GDM1 (cell line): ENCODE data around the gene NHLH1.
"Not testable (repeated sequence)": the region's sequence is repeated elsewhere in the genome, so short reads cannot be mapped to it uniquely, and the experiment has no call there.

Source experiments
- DNase-seq: peaks from one replicate; lab custom pipeline; 2025; lab: John Stamatoyannopoulos, UW

Gene NHLH1

DNA sequence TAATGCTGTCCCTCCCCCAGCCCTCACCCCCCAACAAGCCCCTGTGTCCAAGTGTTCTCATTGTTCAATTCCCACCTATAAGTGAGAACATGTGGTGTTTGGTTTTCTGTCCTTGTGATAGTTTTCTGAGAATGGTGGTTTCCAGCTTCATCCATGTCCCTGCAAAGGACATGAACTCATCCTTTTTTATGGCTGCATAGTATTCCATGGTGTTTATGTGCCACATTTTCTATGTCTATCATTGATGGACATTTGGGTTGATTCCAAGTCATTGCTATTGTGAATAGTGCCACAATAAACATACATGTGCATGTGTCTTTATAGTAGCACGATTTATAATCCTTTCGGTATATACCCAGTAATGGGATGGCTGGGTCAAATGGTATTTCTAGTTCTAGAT is 17.9 kb downstream of the NHLH1 start:
- DNase-seq: not testable (repeated sequence)

DNA sequence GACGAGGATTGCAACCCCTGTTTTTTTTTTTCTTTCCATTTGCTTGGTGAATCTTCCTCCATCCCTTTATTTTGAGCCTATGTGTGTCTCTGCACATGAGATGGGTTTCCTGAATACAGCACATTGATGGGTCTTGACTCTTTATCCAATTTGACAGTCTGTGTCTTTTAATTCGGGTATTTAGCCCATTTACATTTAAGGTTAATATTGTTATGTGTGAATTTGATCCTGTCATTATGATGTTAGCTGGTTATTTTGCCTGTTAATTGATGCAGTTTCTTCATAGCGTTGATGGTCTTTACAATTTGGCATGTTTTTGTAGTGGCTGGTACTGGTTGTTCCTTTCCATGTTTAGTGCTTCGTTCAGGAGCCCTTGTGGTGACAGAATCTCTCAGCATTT is 21.5 kb downstream of the NHLH1 start:
- not testable (repeated sequence) for DNase-seq

DNA sequence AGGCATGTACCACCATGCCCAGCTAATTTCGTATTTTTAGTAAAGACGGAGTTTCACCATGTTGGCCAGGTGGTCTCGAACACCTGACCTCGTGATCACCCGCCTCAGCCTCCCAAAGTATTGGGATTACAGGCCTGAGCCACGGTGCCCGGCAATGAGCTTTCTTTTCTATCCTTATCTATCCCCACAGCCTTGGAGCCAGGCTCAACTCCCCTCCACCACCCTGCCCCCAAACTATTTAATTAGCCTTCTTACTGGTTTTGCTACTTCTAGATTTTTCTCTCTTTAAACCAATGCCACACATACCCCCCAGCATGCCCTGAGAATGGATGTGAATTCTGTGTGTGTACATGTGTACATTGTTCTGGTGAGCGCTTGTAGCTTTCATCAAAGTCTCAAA is 27.8 kb downstream of the NHLH1 start:
- no peak for DNase-seq

DNA sequence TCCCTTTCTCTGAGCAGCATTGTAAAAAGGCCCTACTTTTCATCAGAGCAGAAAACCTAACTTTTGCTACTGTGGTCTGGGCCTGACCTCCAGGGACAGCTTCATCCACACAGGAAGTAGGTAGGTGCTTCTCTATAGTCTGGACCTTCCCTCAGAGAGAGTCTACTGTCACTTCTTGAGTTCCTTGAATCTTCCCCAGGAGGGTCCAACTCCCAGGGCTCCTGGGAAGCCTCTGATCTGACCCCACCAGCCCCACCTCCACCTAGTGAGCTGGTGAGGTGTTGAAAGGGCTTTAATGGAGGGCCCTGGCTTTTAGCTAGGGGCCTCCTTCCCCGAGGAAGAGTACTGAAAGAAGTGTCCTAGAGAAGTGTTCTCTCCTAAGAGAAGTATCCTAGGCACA is 30.8 kb downstream of the NHLH1 start:
- DNase-seq: no peak

- DNase-seq: no peak
These were observed 32.0 kb downstream of the NHLH1 start for GRCh38 chr1:160398823-160399222.

- no peak for DNase-seq
These were observed 32.8 kb downstream of the NHLH1 start for GRCh38 chr1:160399544-160400222.

GRCh38 chr1:160400223-160400645 is 33.4 kb downstream of the NHLH1 start, which contains the start of gene VANGL2:
Gene VANGL2 (plus strand): TSS chr1:160400564. CDS start chr1:160415838, 15,274 bp downstream.
- DNase-seq: no peak

- no peak for DNase-seq
These were observed 34.0 kb downstream of the NHLH1 start for GRCh38 chr1:160400646-160401486.

DNA sequence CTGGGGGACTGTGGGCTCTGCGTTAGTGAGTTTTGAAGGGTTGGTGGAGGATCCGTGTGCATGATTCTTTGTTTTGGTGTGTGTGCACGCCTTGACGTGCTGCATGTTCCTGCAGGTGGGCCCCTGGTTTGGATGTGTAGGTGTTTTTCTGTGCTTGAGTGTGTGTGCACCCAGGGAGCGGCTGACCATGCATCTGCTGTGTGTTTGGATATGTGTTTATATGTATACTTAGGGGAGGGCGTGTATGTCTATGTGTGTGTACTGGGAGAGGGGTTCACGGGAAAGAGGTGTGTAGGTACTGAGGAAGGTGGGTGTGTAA is 34.6 kb downstream of the NHLH1 start:
- DNase-seq: no peak

- DNase-seq: no peak
These were observed 35.3 kb downstream of the NHLH1 start for GRCh38 chr1:160402001-160402795.

DNA sequence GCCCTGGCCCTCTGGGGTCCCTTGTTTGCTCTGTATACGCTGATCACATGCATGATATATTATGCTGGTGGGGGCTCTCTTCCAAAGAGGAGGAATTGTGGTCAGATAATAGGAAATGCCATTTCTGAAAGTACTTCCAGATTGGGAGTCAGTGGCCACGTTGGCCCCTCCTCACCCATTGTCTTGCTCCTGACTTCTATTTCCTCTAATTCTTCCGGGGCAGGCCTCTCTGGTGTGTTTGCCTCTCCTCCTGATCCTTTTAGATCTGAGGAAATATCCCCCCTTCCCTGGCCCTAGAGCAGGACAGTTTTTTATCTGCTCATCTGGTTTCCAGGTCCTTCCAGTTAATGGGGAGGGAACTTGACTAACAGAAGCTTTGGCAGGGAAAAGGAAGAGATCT is 36.4 kb downstream of the NHLH1 start:
- DNase-seq: no peak

- no peak for DNase-seq
These were observed 37.2 kb downstream of the NHLH1 start for GRCh38 chr1:160404094-160404493.

- no peak for DNase-seq
These were observed 38.5 kb downstream of the NHLH1 start for GRCh38 chr1:160405331-160405877.

GRCh38 chr1:160406131-160406968 is 39.5 kb downstream of the NHLH1 start:
- no peak for DNase-seq

- no peak for DNase-seq
These were observed 41.2 kb downstream of the NHLH1 start for GRCh38 chr1:160407839-160408801.

GRCh38 chr1:160408864-160409263 is 42.0 kb downstream of the NHLH1 start:
- no peak for DNase-seq

GRCh38 chr1:160409486-160409885 is 42.6 kb downstream of the NHLH1 start:
- no peak for DNase-seq

GRCh38 chr1:160410406-160411005 is 43.6 kb downstream of the NHLH1 start:
- DNase-seq: no peak

DNA sequence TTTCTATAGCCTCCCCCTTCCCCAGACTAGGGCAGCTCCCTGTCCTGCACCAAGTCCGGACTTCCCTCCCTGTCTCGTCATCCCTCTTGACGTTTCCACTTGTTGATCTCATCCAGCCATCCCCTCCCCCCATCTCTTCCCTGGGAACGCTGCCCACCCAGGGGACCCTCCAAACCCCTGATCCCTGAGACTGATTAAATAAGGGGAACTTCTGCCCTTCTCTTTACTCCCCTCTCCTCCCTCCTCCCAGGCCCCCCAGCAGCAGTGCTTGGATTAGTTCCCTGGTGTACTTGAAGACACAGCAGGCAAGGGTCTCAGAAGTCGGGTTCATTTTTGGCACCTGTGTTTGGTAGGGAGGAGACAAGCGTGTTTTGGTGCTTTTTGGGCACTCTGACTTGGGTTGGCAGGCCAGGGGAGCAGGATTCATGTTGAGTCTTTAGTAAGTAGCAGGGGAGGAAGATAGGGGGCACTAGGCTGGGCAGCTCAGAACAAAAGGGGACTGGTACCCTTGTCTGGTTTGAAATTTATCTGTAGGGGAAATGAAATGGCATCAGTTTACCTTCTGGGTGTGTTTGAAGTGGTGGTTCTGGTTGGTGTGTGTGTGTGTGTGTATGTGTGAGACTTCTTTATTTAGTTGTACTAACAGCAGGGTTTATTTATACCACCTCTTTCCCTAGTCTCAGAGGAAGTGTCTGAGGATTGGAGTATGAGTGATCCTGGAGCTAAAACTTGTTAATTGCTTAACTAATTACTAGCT is 44.6 kb downstream of the NHLH1 start:
- DNase-seq: no peak
